Activated CD4-positive, alpha-beta T cell treated with anti-CD3 and anti-CD28 coated beads, Interleukin-2, amount 50 U/mL, for 48 hours (primary cell): ENCODE measurements around the gene MOGAT3.
A peak's percentile ranks its signal among the peaks of the same experiment; 100 is the strongest.

Experiments
- DNase-seq, 2 experiments: peaks; one replicate each; pipeline ENCODE4 v3.0.0-alpha.2; 2020

MOGAT3 gene

DNA sequence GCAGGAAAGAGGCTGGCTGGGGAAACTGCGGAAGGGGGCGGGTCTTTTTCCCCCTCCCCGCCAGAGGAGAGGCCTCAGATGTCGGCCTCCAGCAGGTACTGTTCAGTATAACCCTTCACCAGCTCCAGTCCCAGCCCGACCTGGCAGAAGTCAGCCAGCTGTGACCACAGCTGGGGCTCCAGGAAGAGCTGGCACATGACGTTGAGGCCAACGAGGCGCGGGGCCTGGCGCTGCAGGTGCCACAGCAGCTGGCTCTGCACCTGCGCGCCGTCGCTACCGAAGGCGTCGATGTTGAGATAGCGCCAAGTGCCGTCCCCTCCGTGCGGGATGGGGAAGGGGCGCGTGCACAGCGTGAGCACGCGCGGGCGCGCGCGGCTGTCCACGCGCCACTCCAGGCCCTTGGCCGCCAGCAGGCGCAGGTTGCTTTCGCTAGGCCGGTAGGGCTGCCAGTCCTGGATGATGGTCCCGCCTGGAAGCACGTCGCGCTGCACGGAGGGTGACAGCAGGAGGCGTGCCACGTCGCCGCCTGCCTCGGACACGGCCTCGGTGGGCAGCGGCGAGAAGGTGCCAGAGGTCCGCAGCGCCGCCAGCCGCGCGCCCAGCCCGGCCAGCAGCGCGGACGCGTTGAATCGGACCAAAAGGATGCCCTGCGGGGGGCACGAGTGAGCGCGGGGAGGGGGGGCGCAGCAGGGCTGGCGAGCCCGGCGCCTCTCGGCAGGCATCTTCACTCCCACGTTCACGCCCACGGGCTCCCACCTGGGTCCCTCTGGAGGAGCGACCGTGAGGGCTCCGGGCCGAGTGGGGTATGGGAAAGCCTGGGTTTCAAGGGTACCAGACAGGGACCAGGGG, 28.6 kb downstream of the MOGAT3 start:
- no peak for DNase-seq

DNA sequence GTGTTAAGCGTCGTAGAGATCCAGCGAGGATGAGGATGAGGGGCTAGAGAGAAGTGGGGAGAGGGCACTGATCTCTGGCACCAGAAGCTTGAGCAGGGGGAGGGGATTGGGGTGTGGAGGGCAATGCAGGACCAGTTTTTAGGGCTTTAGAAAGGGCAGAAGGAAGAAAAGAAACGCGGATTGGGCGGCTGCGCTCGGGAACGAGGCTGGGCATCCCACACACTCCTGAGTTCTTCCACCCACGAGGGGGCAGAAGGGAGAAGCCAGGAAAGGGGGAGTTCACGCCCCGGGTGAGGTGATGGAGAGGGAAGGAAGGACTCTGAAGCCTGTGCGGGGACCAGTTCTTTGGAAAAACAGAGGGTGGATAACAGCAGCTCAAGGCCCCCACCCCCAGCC, 29.4 kb downstream of the MOGAT3 start:
- DNase-seq = no peak

GRCh38 chr7:101170617-101171441, 30.0 kb downstream of the MOGAT3 start:
- DNase-seq = no peak

- DNase-seq = peak; percentile 84 to 87
Measured at GRCh38 chr7:101169838-101170551, 30.8 kb downstream of the MOGAT3 start.

DNA sequence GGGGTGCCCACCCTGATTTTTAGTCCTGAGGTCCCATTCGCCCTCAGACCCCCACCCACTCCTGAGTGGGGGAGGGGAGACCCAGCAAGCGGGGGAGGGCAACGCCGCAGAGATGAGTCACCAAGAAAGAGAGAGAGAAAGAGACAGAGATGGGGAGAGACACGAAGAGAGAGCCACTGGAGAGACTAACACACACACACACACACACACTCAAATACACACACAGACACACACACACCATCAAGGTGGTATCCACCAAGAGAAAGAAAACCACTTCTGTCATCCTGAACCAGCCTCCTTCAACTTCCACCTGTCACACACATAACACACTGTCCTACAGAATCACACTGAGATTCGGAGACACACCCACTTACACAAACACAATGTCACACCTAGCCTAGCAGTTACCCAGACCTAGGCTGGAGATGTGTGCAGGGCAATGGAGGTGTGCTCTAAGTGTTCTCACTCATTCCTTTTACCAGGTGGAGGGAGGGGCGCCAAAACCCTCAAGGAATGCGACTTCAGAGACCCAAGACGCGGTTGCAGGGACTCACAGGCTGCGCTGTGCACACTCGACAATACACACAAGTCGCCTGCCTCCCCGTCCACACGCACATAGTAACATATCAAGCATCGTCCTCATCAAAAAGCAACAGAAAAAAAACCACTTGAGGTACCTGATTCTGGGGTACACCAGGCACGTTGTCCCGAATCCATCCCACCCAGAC, 31.6 kb downstream of the MOGAT3 start:
- no peak for DNase-seq

GRCh38 chr7:101168412-101169049, 32.3 kb downstream of the MOGAT3 start:
- no peak for DNase-seq

GRCh38 chr7:101167645-101168411, 33.0 kb downstream of the MOGAT3 start:
- DNase-seq = no peak

DNA sequence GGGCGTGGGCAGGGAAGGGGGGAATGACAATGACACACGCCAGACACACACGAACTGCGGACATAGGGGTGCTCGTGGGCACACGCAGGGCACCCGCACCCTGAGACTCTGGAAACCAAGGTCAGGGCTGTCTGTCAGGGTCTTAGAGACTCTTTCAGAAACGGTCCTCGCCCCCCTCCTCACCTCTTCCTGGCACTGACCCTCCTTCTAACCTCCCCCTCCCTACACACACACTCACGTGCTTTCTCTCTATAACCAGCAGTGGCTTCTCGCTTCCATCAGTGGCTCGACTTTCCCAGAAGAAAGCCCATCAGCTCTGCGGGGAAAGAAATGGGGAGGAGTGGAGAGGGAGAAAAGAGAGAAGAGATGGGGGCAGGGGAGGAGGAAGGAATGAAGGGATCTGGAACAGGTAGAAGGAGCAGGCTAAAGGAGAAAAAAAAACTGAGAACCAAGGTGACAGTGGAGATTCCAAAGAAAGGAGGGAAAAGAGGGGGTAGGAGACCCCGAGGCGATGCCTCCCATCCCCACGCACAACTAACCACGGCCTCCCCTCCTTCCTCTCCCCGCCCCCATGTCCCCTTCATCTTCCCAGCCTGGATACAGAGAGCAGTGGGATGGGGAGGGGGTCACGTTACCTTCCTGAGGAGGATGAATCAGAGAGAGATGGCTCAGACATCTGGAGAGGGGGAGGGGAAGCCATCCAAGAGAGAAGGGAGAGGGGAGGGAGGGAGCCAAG, 33.8 kb downstream of the MOGAT3 start:
- no peak for DNase-seq

DNA sequence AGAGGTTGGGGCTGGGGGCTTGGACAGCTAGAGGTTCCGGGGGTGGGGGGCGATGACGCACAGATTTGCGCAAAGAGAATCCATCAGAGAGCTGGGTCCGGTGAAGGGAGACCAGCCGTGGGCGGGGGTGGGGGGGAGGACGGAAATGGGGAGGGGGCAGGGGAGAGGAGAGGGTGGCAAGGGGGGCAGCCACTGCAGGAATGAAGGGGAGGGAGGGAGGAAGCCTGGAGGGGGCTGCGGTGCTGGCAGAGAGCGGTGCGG, 34.3 kb downstream of the MOGAT3 start:
- no peak for DNase-seq

DNA sequence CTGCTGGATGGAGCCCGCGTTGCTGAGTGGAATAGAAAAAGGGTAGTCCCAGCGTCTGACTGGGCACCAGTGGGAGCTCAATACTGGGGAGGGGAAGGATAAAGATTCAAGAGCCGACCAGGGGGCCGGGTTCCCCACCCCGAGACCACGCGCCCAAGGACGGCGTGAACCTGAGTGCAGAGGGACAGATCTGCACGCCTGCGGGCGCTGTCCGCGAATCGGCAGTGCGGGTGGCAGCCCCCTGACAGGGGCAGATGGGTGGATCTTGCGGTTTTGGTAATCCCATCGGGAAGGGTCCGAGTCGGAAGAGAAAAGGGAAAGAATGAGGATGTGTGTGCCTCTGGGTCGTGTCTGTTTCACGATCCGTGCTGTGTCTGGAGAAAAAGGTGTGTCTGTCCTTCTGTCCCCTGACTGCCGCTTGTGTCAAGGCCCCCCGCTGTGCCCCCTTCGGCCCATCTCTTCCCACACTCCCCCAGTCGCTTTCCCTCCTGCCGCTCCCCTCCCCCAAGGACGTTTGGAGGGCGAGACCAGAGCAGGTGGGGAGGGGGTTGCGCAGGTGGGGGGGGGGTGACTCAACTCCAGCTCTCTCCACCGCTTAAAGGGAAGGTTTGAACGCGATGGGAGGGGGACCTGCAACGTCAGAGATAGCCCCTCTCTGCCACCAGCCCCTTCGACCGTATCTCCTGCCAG, 34.7 kb downstream of the MOGAT3 start:
- DNase-seq = no peak

DNA sequence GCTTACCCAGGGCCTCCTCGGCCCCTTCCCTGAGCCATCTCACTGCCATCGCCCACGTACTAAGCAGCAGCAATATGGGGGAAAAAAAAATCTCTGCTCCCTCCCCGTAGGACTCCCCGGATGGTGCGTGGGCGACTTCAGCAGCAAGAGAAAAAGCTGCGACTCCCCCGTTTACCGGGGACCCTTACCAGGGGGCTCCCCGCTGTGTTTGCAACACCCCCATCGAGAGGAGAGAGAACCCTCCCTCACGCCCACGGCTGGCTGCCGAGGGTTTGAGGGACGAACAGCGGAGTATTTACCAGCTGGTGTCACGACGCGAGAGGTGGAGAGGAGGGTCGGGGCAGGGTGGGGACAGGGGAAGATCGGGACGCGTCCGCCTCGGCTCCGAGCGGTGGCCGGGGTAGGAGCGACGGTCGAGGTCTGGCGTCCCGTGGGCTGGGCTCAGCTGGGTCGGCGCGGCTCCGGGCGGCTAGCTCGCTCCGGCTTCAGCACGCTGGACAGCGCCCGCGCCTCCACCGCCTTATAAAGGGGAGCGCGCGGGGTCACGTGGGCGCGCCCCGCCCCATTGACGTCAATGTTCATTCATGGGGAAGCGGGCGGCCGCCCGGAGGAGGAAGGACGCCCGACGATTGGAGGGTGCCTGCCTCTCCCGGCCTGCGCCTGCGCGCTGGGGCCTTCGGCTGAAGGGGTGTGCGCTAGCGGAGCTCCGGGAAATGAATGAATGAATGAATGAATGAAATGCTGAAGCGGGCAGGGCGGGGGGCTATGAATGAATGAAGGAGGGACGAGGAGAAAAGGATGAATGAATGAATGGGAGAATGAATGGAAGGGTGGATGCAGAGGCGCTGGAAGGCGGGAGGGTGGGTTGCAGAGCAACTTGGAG, 35.5 kb downstream of the MOGAT3 start, which contains the start of gene VGF:
Gene VGF, minus strand, starts transcription at position 495 of the 883 bp plus-strand sequence. CDS start 726 bp downstream, outside the sequence.
- peak; percentile 94 for DNase-seq

DNA sequence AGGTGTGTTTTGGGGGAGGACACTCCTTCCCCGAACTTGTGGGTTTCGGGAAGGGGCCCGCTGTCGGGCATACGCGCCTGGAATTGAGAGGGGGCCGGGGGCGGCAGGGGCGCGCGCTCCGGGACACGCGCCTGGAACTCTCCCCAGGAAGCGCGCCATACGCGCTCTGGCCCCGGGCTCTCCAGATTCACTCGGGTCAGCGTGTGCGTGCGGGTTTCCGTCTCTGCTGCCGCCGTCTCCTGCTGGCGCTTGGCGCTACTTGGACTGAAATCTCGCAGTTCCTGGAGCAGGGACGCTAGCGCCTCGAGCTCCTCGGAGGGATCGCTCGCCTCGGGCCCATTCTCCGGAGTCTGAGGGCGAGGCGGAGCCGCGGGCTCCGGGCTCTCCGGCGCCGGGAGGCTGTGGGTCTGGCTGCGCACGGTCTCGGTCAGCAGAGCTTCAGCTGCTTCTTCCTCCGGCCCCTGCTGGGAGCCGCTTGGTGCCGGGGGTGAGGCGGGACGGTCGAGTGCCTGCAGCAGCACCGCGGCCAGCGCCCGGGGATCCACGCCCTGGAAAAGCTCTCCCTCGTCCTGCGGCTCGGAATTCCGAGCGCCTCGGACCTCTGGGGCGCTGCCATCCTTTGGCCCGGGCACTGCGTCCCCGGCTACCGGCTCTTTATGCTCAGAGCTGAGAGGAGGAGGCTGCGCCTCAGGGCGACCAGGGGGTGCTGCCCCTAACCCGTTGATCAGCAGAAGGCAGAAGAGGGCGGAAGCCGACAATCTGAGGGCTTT, 36.6 kb downstream of the MOGAT3 start:
- no peak for DNase-seq

DNA sequence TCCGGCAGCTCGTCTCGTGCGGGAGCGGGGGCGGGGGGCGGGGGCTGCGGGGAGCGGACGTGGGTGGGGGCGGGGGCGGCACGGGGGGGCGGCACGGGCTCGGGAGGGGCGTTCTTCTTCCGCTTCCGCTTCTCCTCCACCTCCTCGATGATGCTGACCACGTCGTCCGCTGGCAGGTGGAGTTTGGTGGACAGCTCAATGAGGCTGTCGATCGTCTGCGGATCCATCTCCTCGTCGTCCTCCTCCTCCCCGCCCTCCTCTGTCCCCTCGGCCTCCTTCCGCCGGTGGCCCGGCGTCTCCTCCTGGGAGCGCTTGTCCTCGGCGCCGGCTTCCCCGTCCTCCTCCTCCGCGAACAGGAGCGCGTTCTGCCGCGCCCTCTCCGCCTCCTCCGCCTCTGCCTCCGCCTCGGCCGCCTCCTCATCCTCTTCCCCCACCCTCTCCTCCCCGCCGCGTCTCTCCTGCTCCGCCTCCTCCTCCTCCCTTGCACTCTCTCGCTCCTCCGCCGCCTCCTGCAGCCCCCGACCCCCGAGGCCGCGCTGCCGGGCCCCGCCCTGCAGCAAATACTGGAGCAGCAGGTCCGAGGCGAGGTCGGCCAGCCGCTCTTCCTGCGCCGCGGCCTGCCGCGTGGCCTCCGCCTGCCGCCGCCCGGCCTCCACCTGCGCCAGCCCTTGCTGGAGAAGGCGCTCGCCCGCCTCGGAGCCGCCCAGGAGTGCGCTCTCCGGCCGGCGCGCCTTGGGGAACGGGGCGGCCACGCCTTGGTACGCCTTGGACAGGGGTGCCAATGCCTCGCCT, 37.4 kb downstream of the MOGAT3 start:
- DNase-seq = no peak

GRCh38 chr7:101162551-101163278, 38.1 kb downstream of the MOGAT3 start:
- DNase-seq = no peak

DNA sequence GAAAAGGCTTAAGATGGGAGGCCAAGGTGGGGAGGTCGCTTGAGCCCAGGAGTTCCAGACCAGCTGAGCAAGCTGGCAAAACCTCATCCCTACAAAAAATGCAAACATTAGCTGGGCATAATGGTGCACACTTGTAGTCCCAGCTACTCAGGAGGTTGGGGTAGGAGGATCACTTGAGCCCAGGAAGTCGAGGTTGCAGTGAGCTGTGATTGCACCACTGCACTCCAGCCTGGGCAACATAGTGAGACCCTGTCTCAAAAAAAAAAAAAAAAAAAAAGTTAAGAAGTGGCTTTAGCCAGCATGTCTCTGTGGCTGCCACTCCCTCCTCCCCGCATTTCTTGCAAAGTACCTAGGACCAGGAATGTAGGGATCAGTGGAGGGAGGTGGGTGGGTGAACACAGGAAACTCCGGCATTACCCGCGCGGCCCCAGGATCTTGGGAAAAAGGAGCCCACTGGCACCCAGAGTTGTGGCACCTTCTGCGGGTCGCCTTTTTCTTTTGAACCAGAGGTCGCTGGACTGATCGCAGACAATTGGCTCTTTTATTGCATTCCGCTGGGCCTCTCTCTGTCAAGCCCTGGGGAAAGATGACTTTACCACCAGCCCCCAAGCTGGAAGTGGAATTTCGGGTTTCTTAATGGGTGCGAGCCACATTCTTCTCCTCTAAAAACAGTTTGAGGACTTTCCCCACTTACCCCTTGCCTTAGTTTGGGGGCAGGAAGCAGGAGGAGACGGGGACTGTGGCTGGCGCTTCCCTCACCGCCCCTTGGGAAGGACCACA, 39.0 kb downstream of the MOGAT3 start:
- no peak for DNase-seq

- no peak for DNase-seq
Measured at GRCh38 chr7:101160910-101161309, 39.9 kb downstream of the MOGAT3 start.
